Choroid plexus epithelial cell (primary cell): ENCODE results near the gene PHETA1.
"Not testable (repeated sequence)": the region's sequence is repeated elsewhere in the genome, so short reads cannot be mapped to it uniquely, and the experiment has no call there.

Source experiments
- DNase-seq: peaks from one replicate; pipeline ENCODE4 v3.0.0-alpha.2; 2010; ENCODE audit warnings: low read depth
- H3K4me3 ChIP-seq: 2 replicates; pipeline ENCODE4 v1.5.1; 2011; ENCODE audit warnings: low read depth, mild to moderate bottlenecking, control low read depth, low read length, moderate library complexity
- TF ChIP-seq, protein P1 (sequence below): conservative IDR thresholded peaks from 2 replicates; pipeline ENCODE4 v1.5.1; 2011; ENCODE audit warnings: low read depth, mild to moderate bottlenecking, control low read depth, inconsistent platforms, low read length, moderate library complexity

Gene PHETA1

DNA sequence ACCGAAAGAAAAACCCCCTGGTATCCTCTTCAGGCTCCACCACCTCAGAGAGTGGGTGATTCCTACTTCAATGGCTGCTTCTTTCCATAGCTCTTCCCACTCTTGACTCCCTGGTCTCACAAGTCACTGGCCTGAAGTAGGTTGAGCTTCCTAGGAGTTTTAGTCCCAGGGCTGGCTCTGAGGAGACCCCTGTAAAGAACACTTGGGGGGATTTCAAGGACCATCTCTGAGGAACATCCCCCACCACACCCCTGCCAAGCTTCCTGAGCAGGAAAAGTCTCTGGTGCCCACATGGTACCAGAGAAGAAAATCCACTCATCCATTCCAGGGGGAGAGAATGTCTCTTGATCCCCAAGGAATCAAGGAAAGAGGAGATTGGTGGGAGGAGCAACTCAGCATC, 25.7 kb downstream of the PHETA1 start:
- no peak for DNase-seq
- no peak overlapping the region for H3K4me3 ChIP-seq
- TF ChIP-seq, protein P1, sequence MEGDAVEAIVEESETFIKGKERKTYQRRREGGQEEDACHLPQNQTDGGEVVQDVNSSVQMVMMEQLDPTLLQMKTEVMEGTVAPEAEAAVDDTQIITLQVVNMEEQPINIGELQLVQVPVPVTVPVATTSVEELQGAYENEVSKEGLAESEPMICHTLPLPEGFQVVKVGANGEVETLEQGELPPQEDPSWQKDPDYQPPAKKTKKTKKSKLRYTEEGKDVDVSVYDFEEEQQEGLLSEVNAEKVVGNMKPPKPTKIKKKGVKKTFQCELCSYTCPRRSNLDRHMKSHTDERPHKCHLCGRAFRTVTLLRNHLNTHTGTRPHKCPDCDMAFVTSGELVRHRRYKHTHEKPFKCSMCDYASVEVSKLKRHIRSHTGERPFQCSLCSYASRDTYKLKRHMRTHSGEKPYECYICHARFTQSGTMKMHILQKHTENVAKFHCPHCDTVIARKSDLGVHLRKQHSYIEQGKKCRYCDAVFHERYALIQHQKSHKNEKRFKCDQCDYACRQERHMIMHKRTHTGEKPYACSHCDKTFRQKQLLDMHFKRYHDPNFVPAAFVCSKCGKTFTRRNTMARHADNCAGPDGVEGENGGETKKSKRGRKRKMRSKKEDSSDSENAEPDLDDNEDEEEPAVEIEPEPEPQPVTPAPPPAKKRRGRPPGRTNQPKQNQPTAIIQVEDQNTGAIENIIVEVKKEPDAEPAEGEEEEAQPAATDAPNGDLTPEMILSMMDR: no peak

DNA sequence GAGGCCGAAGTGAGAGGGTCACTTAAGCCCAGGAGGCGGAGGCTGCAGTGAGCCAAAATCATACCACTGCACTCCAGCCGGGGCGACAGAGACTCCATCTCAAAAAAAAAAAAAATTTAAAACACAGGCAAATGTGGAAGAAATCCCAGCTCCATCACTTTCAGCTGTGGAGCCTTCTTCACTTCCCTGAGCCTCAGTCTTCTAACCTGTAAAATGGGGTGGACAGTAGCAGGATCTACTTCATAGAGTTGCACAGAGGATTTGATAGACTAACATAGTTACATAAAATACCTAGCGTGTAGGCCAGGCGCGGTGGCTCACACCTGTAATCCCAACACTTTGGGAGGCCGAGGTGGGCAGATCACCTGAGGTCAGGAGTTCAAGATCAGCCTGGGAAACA, 26.5 kb downstream of the PHETA1 start:
- no peak overlapping the region for H3K4me3 ChIP-seq
- TF ChIP-seq, protein P1: no peak
- no peak for DNase-seq

DNA sequence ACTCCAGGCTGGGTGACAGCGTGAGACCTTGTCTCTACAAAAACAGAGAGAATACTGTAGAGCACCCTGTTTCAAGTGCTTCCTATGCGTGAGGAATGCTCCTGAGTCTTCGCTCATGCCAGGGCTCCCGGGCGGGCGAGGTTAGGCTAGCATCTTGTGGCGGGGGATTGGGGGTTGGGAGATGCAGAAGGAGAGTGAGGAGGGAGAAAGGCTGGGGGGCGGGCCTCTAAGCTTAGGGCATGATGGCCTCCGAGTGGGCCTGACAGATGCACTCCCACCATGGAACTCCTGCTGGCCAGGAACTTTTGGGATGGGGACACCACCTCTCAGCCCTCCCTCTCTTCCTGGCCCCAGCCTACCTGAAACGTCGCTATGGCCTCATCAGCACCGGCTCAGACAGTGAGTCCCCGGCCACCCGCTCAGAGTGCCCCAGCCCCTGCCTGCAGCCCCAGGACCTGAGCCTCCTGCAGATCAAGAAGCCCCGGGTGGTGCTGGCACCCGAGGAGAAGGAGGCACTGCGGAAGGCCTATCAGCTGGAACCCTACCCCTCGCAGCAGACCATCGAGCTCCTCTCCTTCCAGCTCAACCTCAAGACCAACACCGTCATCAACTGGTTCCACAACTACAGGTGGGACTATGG, 27.3 kb downstream of the PHETA1 start:
- TF ChIP-seq, protein P1: no peak
- no peak for DNase-seq
- H3K4me3 ChIP-seq: no peak overlapping the region

DNA sequence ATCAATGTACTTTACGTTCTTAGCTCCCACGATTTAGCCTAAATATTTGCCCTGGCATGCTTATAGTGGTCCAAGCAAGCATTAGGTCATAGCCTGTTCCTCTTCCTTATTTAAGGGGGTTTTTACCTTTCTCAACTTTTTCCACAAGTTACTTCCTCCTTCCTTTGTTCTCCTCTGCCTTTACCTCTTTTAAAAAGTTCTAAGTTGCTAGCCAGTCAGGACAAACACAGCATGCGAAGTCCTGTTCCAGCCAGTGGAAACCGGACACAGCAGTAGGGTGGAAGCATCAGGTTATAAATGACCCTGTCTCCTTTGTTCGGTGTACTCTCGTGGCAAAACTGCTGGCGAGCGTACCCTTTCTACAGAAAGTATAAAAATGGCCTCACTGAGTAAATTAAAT, 28.2 kb downstream of the PHETA1 start:
- not testable (repeated sequence) for DNase-seq, H3K4me3 ChIP-seq

DNA sequence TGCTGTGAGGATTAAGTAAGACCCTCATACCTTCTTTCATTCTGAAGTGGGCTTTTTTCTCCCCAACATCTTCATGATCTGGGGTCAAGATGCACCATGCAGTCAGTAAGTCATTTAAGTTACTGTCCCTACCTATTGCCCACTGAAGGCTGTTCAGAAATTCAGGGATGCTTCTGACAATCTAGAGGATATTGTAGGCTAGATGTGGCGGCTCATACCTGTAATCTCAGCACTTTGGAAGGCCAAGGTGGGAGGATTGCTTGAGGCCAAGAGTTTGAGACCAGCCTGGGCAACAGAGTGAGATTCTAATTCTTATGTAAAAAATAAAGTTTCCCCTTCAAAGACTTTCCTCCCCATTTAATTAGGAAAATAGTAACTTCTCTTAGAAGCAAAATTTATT, 28.7 kb downstream of the PHETA1 start:
- TF ChIP-seq, protein P1: no peak
- no peak overlapping the region for H3K4me3 ChIP-seq
- no peak for DNase-seq

DNA sequence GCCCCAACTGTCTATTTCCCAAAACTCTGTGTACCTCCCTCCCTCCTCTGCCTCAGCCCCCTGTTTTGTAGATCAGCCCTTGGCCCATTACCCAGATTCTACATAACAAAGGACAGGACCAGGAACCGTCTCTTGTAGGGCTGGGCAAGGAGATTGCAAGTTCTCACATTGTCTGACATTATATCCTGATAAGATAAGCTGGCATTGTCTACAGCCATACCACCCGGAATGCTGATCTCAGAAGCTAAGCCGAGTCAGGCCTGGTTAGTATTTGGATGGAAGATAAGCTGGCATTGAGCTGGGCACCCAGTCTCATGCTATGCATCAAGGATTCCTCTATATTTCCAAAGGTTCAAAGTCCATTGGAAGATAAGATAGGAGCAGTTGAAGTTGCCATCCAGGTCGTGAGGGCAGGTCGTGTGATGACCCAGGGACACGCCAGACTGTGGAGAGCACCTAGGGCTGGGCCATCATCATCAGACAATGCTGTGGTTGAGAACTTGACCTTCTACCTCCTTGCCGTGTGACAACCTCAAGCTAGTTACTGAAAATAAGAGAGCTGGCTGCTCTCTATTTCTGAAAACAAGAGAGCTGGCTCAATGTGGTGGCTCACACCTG, 29.5 kb downstream of the PHETA1 start:
- TF ChIP-seq, protein P1: no peak
- DNase-seq: no peak
- H3K4me3 ChIP-seq: no peak overlapping the region

DNA sequence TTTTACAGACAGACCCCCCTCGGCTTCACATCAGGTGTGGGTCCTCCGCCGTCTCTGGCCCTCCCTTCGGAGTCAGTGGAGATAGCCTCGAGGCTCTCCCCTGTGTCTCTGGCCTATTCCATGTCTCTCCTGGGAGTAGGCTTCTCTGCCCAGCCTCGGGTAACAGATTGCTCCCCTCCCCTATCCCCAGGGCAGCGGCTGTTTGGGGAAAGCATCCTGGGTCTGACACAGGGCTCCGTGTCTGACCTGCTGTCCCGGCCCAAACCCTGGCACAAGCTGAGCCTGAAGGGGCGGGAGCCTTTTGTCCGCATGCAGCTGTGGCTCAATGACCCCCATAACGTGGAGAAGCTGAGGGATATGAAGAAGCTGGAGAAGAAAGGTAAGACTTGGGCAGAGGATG, 30.8 kb downstream of the PHETA1 start:
- TF ChIP-seq, protein P1: no peak

More for the DNA sequence above, 30.8 kb downstream of the PHETA1 start:
- no peak for DNase-seq
- H3K4me3 ChIP-seq: no peak overlapping the region
